ENCODE results near the gene KPRP. TPM values are rescaled to one million over a fixed set of nuclear protein-coding genes. Genes with fewer than 3 reads are reported as not detected.

The KPRP gene
- total RNA-seq, 4 donors from 2014 or later, result 0.12 TPM; not detected in 3

DNA sequence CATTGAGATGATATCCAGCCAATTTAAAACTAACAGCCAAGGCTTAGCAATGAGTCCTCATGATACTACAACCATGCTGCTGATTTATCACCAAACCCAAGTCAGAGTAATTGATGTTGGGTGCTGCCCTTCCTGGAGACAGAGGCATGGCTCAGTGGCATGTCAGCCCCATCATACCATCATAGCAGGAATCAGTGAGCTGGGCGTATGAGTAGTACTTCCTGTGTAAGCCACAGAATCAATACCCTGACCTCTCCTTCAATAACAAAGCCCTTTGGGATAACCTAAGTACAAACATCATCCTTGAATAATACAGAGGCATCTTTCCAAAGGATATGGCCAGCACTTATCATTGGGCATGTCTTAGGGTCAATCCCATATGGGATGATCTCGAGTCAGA, 25.3 kb downstream of the KPRP start:
- TF ChIP-seq POLR2AphosphoS5 (IDR thresholded peaks at IDR 0.05) (no peak), EP300 (IDR thresholded peaks at IDR 0.05) (no peak), POLR2A (IDR thresholded peaks at IDR 0.05) (no peak)
- TF ChIP-seq, protein P1, sequence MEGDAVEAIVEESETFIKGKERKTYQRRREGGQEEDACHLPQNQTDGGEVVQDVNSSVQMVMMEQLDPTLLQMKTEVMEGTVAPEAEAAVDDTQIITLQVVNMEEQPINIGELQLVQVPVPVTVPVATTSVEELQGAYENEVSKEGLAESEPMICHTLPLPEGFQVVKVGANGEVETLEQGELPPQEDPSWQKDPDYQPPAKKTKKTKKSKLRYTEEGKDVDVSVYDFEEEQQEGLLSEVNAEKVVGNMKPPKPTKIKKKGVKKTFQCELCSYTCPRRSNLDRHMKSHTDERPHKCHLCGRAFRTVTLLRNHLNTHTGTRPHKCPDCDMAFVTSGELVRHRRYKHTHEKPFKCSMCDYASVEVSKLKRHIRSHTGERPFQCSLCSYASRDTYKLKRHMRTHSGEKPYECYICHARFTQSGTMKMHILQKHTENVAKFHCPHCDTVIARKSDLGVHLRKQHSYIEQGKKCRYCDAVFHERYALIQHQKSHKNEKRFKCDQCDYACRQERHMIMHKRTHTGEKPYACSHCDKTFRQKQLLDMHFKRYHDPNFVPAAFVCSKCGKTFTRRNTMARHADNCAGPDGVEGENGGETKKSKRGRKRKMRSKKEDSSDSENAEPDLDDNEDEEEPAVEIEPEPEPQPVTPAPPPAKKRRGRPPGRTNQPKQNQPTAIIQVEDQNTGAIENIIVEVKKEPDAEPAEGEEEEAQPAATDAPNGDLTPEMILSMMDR (IDR thresholded peaks at IDR 0.05), result no peak
- Histone ChIP-seq H3K4me3 (no peak overlapping the region), H3K4me1 (no peaks in the 10 kb centered on the region), H3K27me3 (no peaks in the 10 kb centered on the region), H3K36me3 (no peaks in the 10 kb centered on the region), H3K9me3 (no peaks in the 10 kb centered on the region), H3K27ac (no peak overlapping the region)
- WGBS, 2 donors (ENCODE audit: low coverage in 1 of 2), result 66 to 85% methylated on average over 2 of the region's 2 CpGs
- no peak for ATAC-seq

DNA sequence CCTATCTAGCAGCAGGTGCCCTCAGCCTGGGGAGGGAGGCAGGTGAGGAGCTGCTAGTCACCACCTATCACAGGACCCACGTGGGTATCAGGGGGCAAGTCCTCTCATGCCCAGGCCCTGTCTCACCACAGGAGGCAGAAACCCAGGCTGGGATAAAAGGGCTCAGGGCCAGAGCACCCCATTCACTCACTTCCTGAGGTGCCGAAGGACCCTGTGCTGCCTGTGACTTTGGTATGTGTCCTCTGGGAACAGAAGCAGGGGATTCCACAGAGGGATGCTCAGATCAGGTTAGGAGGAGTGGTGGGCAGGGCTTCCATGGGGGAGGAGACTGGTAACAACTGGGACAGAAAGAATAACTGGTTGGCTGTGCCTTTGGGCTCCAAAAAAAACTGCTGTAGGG, 28.3 kb downstream of the KPRP start, which contains the start of gene LCE1E:
Gene LCE1E (plus strand): TSS at position 181 of the 400 bp plus-strand sequence. CDS start 1,043 bp downstream, outside the sequence.
- no CpG with 5 or more reads among the region's 2 CpGs for WGBS, 2 donors (ENCODE audit: low coverage in 1 of 2)
- no peaks in the 10 kb centered on the region for H3K9me3 ChIP-seq
- H3K4me1 ChIP-seq, result no peaks in the 10 kb centered on the region
- ATAC-seq, result no peak
- H3K4me3 ChIP-seq, result no peak within 1 kb of the TSS
- H3K27me3 ChIP-seq, result no peaks in the 10 kb centered on the region
- H3K27ac ChIP-seq, result no peak within 1 kb of the TSS
- no peak for TF ChIP-seq EP300 (IDR thresholded peaks at IDR 0.05)
- no peak for TF ChIP-seq POLR2A (IDR thresholded peaks at IDR 0.05)
- TF ChIP-seq POLR2AphosphoS5 (IDR thresholded peaks at IDR 0.05), result no peak
- TF ChIP-seq, protein P1 (IDR thresholded peaks at IDR 0.05), result no peak
- H3K36me3 ChIP-seq, result no peaks in the 10 kb centered on the region

DNA sequence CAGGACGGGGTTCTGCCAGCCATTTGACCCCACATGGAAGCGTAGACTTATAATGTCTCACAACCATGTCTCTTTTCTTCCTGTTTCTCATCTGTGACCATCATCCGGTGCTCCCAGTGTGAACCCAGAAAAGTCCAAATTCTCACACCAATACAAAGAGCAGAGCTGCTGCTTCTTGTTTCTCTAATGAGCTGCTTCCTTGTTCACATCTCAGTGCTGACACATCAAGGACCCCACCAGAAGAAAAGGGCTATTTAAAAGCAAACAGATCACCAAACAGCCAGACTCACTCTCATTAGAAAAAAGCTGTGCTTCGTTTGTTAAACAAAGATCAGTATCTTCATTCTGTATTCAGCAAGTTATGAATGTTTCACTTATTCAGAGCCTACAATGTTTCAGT, 37.9 kb downstream of the KPRP start:
- no peak for TF ChIP-seq POLR2AphosphoS5 (IDR thresholded peaks at IDR 0.05)
- TF ChIP-seq POLR2A (IDR thresholded peaks at IDR 0.05), result no peak
- TF ChIP-seq EP300 (IDR thresholded peaks at IDR 0.05), result no peak
- TF ChIP-seq, protein P1 (IDR thresholded peaks at IDR 0.05), result no peak
- Histone ChIP-seq H3K27ac (no peak overlapping the region), H3K27me3 (no peaks in the 10 kb centered on the region), H3K4me1 (no peaks in the 10 kb centered on the region), H3K36me3 (no peaks in the 10 kb centered on the region), H3K4me3 (no peak overlapping the region), H3K9me3 (no peaks in the 10 kb centered on the region)
- ATAC-seq, result no peak
- 59 to 64% methylated on average over 4 of the region's 4 CpGs for WGBS, 2 donors (ENCODE audit: low coverage in 1 of 2)

DNA sequence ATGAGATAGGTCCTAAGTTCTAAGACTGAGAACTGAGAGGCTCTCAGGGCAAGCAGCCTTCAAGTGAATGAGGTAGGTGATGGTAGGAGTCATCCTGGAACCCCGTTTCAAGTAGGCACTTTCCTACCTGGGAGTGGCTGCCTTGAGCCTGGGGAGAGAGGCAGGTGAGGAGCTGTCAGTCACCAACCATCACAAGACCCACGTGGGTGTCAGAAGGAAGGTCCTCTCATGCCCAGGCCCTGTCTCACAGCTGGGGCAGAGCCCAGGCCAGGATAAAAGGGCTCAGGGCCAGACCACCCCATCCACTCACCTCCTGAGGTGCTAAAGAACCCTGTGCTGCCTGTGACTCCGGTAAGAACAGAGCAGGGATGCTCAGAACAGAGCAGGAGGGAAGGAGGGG, 38.6 kb downstream of the KPRP start, which contains the start of gene LCE1D:
Gene LCE1D (plus strand): TSS at position 301 of the 400 bp plus-strand sequence. CDS start 1,074 bp downstream, outside the sequence.
- H3K4me1 ChIP-seq, result no peaks in the 10 kb centered on the region
- H3K27me3 ChIP-seq, result no peaks in the 10 kb centered on the region
- 60% methylated on average over 2 of the region's 3 CpGs; no CpG with 5 or more reads in 1 of the 2 donors for WGBS, 2 donors (ENCODE audit: low coverage in 1 of 2)
- H3K36me3 ChIP-seq, result no peaks in the 10 kb centered on the region
- H3K9me3 ChIP-seq, result no peaks in the 10 kb centered on the region
- H3K27ac ChIP-seq, result no peak within 1 kb of the TSS
- no peak within 1 kb of the TSS for H3K4me3 ChIP-seq
- TF ChIP-seq, protein P1 (IDR thresholded peaks at IDR 0.05), result no peak
- no peak for TF ChIP-seq POLR2A (IDR thresholded peaks at IDR 0.05)
- TF ChIP-seq POLR2AphosphoS5 (IDR thresholded peaks at IDR 0.05), result no peak
- no peak for TF ChIP-seq EP300 (IDR thresholded peaks at IDR 0.05)
- ATAC-seq, result no peak

DNA sequence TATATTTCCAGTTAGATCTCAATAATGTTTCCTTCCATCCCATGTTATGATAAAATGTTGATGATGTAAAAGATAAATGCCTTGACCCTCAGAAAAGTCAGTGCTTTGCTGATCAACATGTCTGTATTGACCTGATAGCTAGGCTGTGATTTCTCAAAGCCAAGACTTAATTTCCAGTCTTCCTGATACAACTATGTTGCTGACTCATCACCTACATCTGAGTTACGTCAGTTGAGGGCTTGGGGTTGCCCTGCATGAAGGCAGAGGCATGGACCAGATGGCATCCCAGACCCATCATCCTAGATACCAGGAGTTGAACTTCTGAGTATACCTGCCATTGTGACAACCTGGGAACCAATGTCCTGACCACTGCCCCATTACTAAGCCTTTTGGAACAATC, 43.5 kb downstream of the KPRP start:
- ATAC-seq, result no peak
- Histone ChIP-seq H3K9me3 (no peaks in the 10 kb centered on the region), H3K4me3 (no peak overlapping the region), H3K36me3 (no peaks in the 10 kb centered on the region), H3K4me1 (no peaks in the 10 kb centered on the region), H3K27ac (no peak overlapping the region), H3K27me3 (no peaks in the 10 kb centered on the region)
- no CpG with 5 or more reads among the region's 1 CpG for WGBS, 2 donors (ENCODE audit: low coverage in 1 of 2)
- TF ChIP-seq POLR2AphosphoS5 (IDR thresholded peaks at IDR 0.05) (no peak), POLR2A (IDR thresholded peaks at IDR 0.05) (no peak), EP300 (IDR thresholded peaks at IDR 0.05) (no peak)
- TF ChIP-seq, protein P1 (IDR thresholded peaks at IDR 0.05), result no peak

Data from gastroesophageal sphincter (tissue), 4 donors.